LNCAP (cell line): ENCODE data around the gene POU2F2.

Experiments
- CTCF ChIP-seq: fragments of 450-650 bp; IDR thresholded peaks from 2 replicates; pipeline ENCODE4 v1.5.1; 2017; ENCODE audit warnings: mild to moderate bottlenecking

POU2F2 gene

GRCh38 chr19:42054205-42054604 is 78.0 kb downstream of the POU2F2 start:
- no peak for TF ChIP-seq CTCF

- TF ChIP-seq CTCF, result no peak
Observed at GRCh38 chr19:42053037-42053935, 79.0 kb downstream of the POU2F2 start.

- no peak for TF ChIP-seq CTCF
Observed at GRCh38 chr19:42052241-42052863, 79.9 kb downstream of the POU2F2 start.

GRCh38 chr19:42051166-42052115 is 80.8 kb downstream of the POU2F2 start:
- TF ChIP-seq CTCF, result no peak

- no peak for TF ChIP-seq CTCF
Observed at GRCh38 chr19:42048992-42049391, 83.3 kb downstream of the POU2F2 start.

- TF ChIP-seq CTCF, result no peak
Observed at GRCh38 chr19:42045575-42045974, 86.7 kb downstream of the POU2F2 start.

GRCh38 chr19:42042455-42043170 is 89.6 kb downstream of the POU2F2 start:
- no peak for TF ChIP-seq CTCF
